Left ventricle myocardium inferior (tissue), 1 donor: ENCODE results near the gene MUC20. TPM values are rescaled to one million over a fixed set of nuclear protein-coding genes. Genes with fewer than 3 reads are reported as not detected.
"Not testable (repeated sequence)": the region's sequence is repeated elsewhere in the genome, so short reads cannot be mapped to it uniquely, and the experiment has no call there.

Source experiments
- DNase-seq: peaks from one replicate; pipeline ENCODE4 v3.0.0-alpha.2; 2020
- H3K27ac ChIP-seq: fragments of 200-600 bp; replicated peaks from 2 replicates; pipeline ENCODE4 v1.8.0; 2021
- H3K27me3 ChIP-seq: fragments of 200-600 bp; 2 replicates; pipeline ENCODE4 v1.8.0; 2021; ENCODE audit warnings: low read depth
- H3K36me3 ChIP-seq: fragments of 200-600 bp; 2 replicates; pipeline ENCODE4 v1.8.0; 2021
- H3K4me1 ChIP-seq: fragments of 200-600 bp; 2 replicates; pipeline ENCODE4 v1.8.0; 2021
- H3K4me3 ChIP-seq: fragments of 200-600 bp; 2 replicates; pipeline ENCODE4 v1.8.0; 2021; ENCODE audit warnings: mild to moderate bottlenecking, moderate library complexity
- H3K9me3 ChIP-seq: fragments of 200-600 bp; replicated peaks from 2 replicates; pipeline ENCODE4 v1.8.0; 2021
- intact Hi-C: fragments of 100-400 bp; cut with micrococcal nuclease; formaldehyde crosslinking; loops from one replicate; pipeline ENCODE4 v1.11.0; 2022
- total RNA-seq: library from RNA; stranded (reverse); fragmentation: NEBNext Ultra II Directional; extraction: Animal tissue kit (Norgen Biotek cat#: 25700); gene quantifications from one replicate; pipeline ENCODE4 v1.2.1, GENCODE V29; 2021
- TF ChIP-seq, protein P1 (sequence below): fragments of 200-600 bp; IDR thresholded peaks from 2 replicates; pipeline ENCODE4 v1.8.0; 2021; ENCODE audit warnings: antibody characterized with exemption, mild to moderate bottlenecking, borderline replicate concordance
- donor health status: DM: no; HTN: yes; CAD: no; lungs with severe emphysema.

MUC20 gene
- total RNA-seq, 1 donor from 2014 or later, result 4.7 TPM

DNA sequence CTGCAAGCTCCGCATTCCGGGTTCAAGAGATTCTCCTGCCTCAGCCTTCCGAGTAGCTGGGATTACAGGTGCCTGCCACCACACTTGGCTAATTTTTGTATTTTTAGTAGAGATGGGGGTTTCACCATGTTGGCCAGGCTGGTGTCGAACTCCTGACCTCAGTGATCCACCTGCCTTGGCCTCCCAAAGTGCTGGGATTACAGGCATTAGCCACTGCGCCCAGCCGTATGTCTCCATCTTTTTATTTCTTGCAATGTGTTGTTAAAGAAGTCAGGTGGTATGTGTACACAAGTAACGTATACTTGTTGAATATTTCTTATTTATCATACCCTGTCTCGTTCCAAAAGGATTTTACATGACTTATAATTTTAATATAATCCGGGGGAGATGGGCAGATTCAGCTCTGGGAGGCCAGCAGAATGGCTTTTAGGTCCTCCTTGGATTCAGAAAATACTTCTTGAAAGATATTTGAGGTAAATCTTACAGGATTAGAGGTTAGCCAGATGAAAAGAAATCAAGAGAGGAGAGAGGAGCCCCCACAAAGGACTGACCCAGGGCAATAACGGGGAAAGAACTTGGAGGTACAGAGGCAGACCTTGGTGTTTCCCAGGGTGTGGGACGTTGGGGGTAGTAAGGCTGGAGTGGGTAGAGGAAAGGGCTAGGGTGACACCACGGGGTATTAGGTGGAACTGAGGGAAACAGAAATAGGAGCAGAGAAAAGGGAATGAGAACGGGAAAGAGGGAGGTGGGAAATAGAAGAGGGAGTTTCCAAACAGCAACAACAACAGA is 27.2 kb upstream of the MUC20 start:
- TF ChIP-seq, protein P1, sequence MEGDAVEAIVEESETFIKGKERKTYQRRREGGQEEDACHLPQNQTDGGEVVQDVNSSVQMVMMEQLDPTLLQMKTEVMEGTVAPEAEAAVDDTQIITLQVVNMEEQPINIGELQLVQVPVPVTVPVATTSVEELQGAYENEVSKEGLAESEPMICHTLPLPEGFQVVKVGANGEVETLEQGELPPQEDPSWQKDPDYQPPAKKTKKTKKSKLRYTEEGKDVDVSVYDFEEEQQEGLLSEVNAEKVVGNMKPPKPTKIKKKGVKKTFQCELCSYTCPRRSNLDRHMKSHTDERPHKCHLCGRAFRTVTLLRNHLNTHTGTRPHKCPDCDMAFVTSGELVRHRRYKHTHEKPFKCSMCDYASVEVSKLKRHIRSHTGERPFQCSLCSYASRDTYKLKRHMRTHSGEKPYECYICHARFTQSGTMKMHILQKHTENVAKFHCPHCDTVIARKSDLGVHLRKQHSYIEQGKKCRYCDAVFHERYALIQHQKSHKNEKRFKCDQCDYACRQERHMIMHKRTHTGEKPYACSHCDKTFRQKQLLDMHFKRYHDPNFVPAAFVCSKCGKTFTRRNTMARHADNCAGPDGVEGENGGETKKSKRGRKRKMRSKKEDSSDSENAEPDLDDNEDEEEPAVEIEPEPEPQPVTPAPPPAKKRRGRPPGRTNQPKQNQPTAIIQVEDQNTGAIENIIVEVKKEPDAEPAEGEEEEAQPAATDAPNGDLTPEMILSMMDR, result no peak
- intact Hi-C loops, result no loop called here
- H3K4me3 ChIP-seq, result no peak overlapping the region
- H3K27me3 ChIP-seq, result no peaks in the 10 kb centered on the region
- H3K27ac ChIP-seq, result no peak overlapping the region
- H3K4me1 ChIP-seq, result peaks cover 19% of the 10 kb centered on the region
- H3K9me3 ChIP-seq, result no peaks in the 10 kb centered on the region
- H3K36me3 ChIP-seq, result peaks cover 71% of the 10 kb centered on the region
- DNase-seq, result no peak

DNA sequence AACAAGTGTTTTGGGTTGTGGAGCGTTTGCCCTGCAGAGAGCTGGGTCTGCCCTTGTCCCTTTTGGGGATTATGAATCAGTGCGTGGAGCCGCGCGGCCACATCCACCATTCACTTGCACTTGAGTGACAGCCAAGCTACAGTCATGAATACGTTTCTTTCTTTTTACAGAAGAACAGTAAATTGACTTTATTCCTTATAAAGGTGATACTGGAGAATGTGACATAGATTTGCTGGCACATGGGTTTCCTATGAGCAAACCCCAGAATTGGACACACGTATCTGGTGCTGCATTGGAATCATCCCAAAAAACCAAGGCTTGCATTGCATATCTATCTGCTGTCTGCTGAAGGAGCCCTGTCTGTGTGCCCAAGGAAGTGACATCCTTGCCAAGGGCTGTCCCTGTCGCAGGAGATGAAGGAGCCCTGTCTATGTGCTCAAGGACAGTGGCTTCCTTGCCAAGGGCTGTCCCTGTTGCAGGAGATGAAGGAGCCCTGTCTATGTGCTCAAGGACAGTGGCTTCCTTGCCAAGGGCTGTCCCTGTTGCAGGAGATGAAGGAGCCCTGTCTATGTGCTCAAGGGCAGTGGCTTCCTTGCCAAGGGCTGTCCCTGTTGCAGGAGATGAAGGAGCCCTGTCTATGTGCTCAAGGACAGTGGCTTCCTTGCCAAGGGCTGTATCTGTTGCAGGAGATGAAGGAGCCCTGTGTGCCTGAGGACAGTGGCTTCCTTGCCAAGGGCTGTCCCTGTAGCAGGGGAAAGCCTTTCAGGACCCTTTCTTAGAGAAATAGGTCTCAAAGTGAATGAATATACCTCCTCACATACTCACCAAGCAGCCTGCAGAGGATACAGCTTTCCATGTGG is 26.3 kb upstream of the MUC20 start:
- intact Hi-C loops, H3K9me3 ChIP-seq, H3K4me3 ChIP-seq, DNase-seq, H3K27me3 ChIP-seq, H3K27ac ChIP-seq: not testable (repeated sequence)
- Histone ChIP-seq H3K36me3 (peaks cover 68% of the 10 kb centered on the region), H3K4me1 (peaks cover 11% of the 10 kb centered on the region)

DNA sequence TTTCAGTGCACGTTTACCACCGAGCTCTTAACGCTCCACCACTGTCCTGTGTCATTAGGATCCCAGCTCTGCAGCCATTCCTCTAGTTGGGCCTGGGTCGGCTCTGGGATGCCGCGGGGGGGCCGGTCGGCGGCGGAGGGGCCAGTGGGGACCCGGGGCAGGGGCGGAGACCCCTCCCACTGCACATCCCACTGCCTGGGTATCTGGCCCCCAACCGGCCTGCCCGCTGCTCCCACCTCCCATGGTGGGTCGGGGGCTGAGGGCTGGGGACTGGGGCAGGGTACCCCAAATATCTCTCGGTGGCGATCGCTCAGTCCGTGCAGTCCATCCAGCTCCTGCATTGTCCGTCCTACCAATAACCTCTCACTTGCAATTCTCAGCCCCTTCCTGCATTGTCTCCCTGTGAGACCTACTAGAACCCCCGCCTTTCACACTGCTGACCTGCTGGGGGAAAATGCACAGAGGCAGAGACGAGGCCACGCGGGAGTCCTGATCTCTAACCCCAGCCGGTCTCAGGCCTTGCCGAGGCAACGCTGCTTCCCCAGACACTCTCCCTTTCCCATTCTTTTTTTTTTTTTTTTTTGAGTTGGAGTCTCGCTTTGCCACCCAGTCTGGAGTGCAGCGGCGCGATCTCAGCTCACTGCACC is 24.0 kb upstream of the MUC20 start:
- Histone ChIP-seq H3K27ac (no peak overlapping the region), H3K9me3 (no peaks in the 10 kb centered on the region), H3K4me1 (peaks cover 7% of the 10 kb centered on the region), H3K27me3 (no peaks in the 10 kb centered on the region), H3K36me3 (peaks cover 64% of the 10 kb centered on the region), H3K4me3 (no peak overlapping the region)
- DNase-seq, result no peak
- TF ChIP-seq, protein P1, result no peak
- intact Hi-C loops, result no loop called here

DNA sequence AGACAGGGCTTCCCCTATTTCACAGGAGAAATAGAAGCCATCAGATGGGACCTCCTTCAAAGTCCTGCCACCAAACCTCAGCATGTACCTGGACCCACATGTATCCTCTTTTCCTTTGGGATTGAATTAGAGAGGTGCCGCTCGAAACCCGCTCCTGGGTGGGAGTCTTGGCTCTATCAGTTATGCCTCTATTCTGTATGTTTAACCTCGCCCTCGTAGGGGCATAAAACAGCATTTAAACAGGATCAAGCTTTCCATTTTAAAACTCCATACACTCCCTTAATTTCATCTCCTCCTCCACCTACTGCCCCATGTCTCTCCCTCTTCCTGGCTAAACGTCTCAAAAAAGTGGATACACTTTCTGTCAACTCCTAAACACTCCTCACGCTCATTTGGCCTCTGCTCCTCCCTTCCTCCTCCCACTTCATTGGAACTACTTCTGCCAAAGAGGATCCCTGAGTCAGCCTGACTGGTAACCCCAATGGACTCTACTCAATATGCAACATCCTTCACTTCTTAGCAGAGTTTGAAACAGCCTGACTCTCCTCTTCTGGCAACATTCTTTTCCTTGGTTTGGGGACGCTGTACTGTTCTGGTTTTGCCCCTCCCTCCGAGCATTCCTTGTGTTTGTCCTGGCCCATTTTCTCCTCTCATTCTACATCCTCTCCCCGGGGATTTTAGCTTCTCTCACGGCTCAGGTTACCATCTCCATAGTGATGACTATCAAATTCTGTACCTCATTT is 23.0 kb upstream of the MUC20 start:
- peaks cover 54% of the 10 kb centered on the region for H3K36me3 ChIP-seq

DNA sequence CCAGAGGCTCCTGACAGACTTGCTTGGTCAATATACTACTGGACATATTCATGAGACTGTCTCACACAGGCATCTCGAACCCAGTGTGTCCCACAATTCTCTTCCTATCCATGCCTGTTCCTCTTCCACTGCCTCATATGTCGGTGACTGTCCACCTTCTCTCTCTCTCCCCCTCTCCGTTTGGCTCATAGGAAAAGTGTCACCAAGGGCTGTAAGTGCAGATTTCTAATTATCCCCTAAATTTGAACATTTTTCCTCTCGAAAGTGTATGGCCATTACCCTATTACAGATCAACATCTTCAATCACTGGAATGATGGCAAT is 22.5 kb upstream of the MUC20 start:
- no peaks in the 10 kb centered on the region for H3K9me3 ChIP-seq
- intact Hi-C loops, result no loop called here
- H3K36me3 ChIP-seq, result peaks cover 49% of the 10 kb centered on the region
- no peaks in the 10 kb centered on the region for H3K27me3 ChIP-seq
- TF ChIP-seq, protein P1, result no peak
- H3K4me1 ChIP-seq, result peaks cover 7% of the 10 kb centered on the region
- DNase-seq, result no peak
- H3K27ac ChIP-seq, result peak overlapping the region; percentile 2
- H3K4me3 ChIP-seq, result no peak overlapping the region

More for the DNA sequence above, 23.0 kb upstream of the MUC20 start:
- Histone ChIP-seq H3K27me3 (no peaks in the 10 kb centered on the region), H3K27ac (peak overlapping the region; percentile 2), H3K4me3 (no peak overlapping the region), H3K4me1 (peaks cover 7% of the 10 kb centered on the region), H3K9me3 (no peaks in the 10 kb centered on the region)
- intact Hi-C loops, result no loop called here
- DNase-seq, result no peak
- TF ChIP-seq, protein P1, result no peak
